ENCODE results near the gene ERCC1. TPM values are rescaled to one million over a fixed set of nuclear protein-coding genes. Genes with fewer than 3 reads are reported as not detected.

ERCC1 gene
- total and polyA plus RNA-seq, 2 of the 13 experiments (the other 11 are each of a cell fraction or from before 2014, with no cell fraction given): 40.0 to 66.4 TPM

DNA sequence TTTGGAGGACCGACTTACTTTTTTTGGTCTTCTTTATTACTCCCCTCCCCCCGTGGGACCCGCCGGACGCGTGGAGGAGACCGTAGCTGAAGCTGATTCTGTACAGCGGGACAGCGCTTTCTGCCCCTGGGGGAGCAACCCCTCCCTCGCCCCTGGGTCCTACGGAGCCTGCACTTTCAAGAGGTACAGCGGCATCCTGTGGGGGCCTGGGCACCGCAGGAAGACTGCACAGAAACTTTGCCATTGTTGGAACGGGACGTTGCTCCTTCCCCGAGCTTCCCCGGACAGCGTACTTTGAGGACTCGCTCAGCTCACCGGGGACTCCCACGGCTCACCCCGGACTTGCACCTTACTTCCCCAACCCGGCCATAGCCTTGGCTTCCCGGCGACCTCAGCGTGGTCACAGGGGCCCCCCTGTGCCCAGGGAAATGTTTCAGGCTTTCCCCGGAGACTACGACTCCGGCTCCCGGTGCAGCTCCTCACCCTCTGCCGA is 44.5 kb upstream of the ERCC1 start (continued):
- no peak for TF ChIP-seq FOXP4 (CRISPR knock-in tag; IDR thresholded peaks at IDR 0.05)
- TF ChIP-seq ZNF180 (CRISPR knock-in tag; IDR thresholded peaks at IDR 0.05; ENCODE audit: borderline replicate concordance, low read depth): no peak
- no peak for TF ChIP-seq MAFK (conservative IDR thresholded peaks at IDR 0.05 in 1 of 2, IDR thresholded peaks at IDR 0.05 in 1 of 2; ENCODE audit: low read length in 2 of 2)
- no peak for TF ChIP-seq TBX3 (IDR thresholded peaks at IDR 0.05; ENCODE audit: borderline replicate concordance)
- TF ChIP-seq SRF (IDR thresholded peaks at IDR 0.05; ENCODE audit: low read depth, low read length): no peak
- TF ChIP-seq, protein P1, sequence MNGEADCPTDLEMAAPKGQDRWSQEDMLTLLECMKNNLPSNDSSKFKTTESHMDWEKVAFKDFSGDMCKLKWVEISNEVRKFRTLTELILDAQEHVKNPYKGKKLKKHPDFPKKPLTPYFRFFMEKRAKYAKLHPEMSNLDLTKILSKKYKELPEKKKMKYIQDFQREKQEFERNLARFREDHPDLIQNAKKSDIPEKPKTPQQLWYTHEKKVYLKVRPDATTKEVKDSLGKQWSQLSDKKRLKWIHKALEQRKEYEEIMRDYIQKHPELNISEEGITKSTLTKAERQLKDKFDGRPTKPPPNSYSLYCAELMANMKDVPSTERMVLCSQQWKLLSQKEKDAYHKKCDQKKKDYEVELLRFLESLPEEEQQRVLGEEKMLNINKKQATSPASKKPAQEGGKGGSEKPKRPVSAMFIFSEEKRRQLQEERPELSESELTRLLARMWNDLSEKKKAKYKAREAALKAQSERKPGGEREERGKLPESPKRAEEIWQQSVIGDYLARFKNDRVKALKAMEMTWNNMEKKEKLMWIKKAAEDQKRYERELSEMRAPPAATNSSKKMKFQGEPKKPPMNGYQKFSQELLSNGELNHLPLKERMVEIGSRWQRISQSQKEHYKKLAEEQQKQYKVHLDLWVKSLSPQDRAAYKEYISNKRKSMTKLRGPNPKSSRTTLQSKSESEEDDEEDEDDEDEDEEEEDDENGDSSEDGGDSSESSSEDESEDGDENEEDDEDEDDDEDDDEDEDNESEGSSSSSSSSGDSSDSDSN (CRISPR knock-in tag; IDR thresholded peaks at IDR 0.05): 0 out of 2 replicates have a peak, but pooled peaks have one; percentile 16
- no peak for TF ChIP-seq TARDBP (CRISPR knock-in tag; IDR thresholded peaks at IDR 0.05)
- no peak for TF ChIP-seq ZNF75D (CRISPR knock-in tag; IDR thresholded peaks at IDR 0.05; ENCODE audit: borderline replicate concordance)
- TF ChIP-seq, protein P2, sequence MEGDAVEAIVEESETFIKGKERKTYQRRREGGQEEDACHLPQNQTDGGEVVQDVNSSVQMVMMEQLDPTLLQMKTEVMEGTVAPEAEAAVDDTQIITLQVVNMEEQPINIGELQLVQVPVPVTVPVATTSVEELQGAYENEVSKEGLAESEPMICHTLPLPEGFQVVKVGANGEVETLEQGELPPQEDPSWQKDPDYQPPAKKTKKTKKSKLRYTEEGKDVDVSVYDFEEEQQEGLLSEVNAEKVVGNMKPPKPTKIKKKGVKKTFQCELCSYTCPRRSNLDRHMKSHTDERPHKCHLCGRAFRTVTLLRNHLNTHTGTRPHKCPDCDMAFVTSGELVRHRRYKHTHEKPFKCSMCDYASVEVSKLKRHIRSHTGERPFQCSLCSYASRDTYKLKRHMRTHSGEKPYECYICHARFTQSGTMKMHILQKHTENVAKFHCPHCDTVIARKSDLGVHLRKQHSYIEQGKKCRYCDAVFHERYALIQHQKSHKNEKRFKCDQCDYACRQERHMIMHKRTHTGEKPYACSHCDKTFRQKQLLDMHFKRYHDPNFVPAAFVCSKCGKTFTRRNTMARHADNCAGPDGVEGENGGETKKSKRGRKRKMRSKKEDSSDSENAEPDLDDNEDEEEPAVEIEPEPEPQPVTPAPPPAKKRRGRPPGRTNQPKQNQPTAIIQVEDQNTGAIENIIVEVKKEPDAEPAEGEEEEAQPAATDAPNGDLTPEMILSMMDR (CRISPR knock-in tag; IDR thresholded peaks at IDR 0.05): peak; percentile 44
- no peak for TF ChIP-seq KDM2A (CRISPR knock-in tag; IDR thresholded peaks at IDR 0.05; ENCODE audit: borderline replicate concordance, low read depth)
- TF ChIP-seq ASH2L (IDR thresholded peaks at IDR 0.05; ENCODE audit: insufficient read length, low read depth, low read length): peak; percentile 4
- 0 out of 2 replicates have a peak, but pooled peaks have one; percentile 38 for TF ChIP-seq CSRNP1 (CRISPR knock-in tag; IDR thresholded peaks at IDR 0.05)
- no peak for TF ChIP-seq ZNF263 (CRISPR knock-in tag; IDR thresholded peaks at IDR 0.05)
- TF ChIP-seq SSRP1 (CRISPR knock-in tag; IDR thresholded peaks at IDR 0.05): no peak
- TF ChIP-seq ZNF569 (CRISPR knock-in tag; IDR thresholded peaks at IDR 0.05; ENCODE audit: borderline replicate concordance): no peak
- TF ChIP-seq GTF3A (CRISPR knock-in tag; conservative IDR thresholded peaks at IDR 0.05): 0 out of 2 replicates have a peak, but pooled peaks have one; percentile 0
- TF ChIP-seq, protein P3, sequence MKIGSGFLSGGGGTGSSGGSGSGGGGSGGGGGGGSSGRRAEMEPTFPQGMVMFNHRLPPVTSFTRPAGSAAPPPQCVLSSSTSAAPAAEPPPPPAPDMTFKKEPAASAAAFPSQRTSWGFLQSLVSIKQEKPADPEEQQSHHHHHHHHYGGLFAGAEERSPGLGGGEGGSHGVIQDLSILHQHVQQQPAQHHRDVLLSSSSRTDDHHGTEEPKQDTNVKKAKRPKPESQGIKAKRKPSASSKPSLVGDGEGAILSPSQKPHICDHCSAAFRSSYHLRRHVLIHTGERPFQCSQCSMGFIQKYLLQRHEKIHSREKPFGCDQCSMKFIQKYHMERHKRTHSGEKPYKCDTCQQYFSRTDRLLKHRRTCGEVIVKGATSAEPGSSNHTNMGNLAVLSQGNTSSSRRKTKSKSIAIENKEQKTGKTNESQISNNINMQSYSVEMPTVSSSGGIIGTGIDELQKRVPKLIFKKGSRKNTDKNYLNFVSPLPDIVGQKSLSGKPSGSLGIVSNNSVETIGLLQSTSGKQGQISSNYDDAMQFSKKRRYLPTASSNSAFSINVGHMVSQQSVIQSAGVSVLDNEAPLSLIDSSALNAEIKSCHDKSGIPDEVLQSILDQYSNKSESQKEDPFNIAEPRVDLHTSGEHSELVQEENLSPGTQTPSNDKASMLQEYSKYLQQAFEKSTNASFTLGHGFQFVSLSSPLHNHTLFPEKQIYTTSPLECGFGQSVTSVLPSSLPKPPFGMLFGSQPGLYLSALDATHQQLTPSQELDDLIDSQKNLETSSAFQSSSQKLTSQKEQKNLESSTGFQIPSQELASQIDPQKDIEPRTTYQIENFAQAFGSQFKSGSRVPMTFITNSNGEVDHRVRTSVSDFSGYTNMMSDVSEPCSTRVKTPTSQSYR (CRISPR knock-in tag; IDR thresholded peaks at IDR 0.05; ENCODE audit: borderline replicate concordance): no peak
